ENCODE results near the gene ZNF121. TPM values are rescaled to one million over a fixed set of nuclear protein-coding genes. Genes with fewer than 3 reads are reported as not detected.
"Not testable (repeated sequence)": the region's sequence is repeated elsewhere in the genome, so short reads cannot be mapped to it uniquely, and the experiment has no call there.

ZNF121 gene
- total RNA-seq, 1 donor from 2014 or later: 22.6 TPM

DNA sequence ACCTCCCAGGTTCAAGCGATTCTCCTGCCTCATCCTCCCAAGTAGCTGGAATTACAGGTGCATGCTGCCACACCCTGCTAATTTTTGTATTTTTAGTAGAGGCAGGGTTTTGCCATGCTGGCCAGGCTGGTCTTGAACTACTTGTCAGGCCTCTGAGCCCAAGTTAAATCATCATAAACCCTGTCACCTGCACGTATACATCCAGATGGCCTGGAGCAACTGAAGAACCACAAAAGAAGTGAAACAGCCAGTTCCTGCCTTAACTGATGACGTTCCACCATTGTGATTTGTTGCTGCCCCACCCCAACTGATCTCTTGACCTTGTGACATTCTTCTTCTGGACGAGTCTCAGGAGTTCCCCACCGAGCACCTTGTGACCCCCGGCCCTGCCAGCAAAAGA is 45.1 kb downstream of the ZNF121 start:
- DNase-seq (ENCODE audit: extremely low read depth, low read depth, low spot score): not testable (repeated sequence)

DNA sequence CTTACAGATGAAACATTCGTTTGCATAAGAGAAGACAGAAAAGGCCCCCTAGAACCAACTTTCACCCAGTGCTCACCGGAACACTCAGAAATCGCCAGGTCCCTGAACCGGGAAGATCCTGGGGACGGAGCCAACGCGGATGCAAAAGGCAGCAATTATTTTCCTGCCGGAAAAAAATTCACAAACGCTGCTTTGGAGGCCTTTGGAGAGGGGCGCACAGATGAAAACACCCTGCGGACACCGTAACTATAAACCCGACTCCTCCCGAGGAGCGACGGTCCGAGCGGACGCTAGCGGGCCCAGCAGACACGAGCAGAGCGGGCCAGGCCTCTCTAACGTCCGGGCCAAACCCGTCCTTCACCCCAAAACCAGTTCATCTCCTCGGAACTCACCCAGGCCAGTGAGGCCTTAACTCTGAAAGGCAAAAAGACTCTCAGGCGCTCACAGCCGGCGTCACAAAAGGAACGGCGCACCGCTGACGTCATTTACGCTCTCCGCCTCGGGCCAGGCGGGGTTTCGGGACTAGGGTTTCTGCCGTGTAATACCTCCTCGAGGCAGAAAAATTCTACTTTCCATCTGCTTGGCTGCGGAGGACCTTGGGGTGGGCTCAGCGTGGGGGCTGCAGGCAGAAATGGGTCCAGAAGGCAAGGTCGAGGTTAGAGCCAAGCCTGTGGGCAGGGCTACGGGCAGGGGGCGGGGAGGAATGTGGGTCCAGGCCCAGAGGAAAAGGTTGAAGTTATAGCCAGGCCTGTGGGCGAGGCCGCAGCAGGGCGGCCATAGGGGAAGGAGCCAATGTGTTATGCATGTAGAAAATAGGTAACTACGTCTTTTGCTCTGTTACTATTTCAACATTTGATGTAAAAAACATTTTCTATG is 45.9 kb downstream of the ZNF121 start, which contains the start of gene ZNF426:
ZNF426 (minus strand) TSS at position 463 of the 876 bp plus-strand sequence. CDS start 2,413 bp downstream, outside the sequence.
- peak; percentile 63 for DNase-seq (ENCODE audit: extremely low read depth, low read depth, low spot score)

GRCh38 chr19:9535934-9536333 is 48.4 kb downstream of the ZNF121 start:
- no peak for DNase-seq (ENCODE audit: extremely low read depth, low read depth, low spot score)

- DNase-seq (ENCODE audit: extremely low read depth, low read depth, low spot score): no peak
Measured at GRCh38 chr19:9531933-9532332, 52.4 kb downstream of the ZNF121 start.

DNA sequence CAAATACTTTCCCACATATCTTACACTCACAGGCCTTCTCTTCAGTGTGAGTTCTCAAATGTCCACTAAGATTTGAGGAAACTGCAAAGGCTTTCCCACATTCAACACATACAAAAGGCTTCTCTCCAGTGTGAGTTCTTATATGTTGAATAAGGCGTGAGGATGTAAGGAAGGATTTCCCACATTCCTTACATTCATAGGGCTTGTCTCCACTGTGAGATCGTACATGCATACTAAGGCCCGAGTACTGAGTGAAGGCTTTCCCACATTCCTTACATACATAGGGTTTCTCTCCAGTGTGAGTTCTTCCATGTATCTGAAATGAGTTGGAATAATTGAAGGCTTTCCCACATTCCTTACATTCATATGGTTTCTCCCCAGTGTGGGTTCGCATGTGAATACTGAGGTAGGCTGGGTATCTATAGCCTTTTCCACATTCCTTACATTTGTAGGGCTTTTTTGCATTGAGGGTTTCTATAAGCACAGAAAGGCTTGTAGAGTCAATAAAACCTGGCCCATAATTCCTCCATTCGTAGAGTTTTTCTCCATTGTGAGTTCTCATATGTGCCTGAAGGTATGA is 55.5 kb downstream of the ZNF121 start:
- DNase-seq (ENCODE audit: extremely low read depth, low read depth, low spot score): no peak

- no peak for DNase-seq (ENCODE audit: extremely low read depth, low read depth, low spot score)
Measured at GRCh38 chr19:9523885-9524474, 60.3 kb downstream of the ZNF121 start.

Other genes with a start within 250 kb of the ZNF121 start
- 0.24 and 2.2 TPM in 2 replicates for gene ZNF177, start 221.5 kb downstream of the ZNF121 start, total RNA-seq
- 14.9 and 15.1 TPM in 2 replicates for gene ZNF266, start 148.9 kb downstream of the ZNF121 start, total RNA-seq
- 0.15 and 0.23 TPM in 2 replicates for gene ZNF560, start 85.9 kb downstream of the ZNF121 start, total RNA-seq
- 8.8 and 9.1 TPM in 2 replicates for gene ZNF426, start 45.9 kb downstream of the ZNF121 start, total RNA-seq
- 24.8 and 31.6 TPM in 2 replicates for gene ZNF561, start 36.7 kb upstream of the ZNF121 start, total RNA-seq
- gene ZNF562, start 90.6 kb upstream of the ZNF121 start, total RNA-seq: 20.7 and 26.7 TPM in 2 replicates
- 5.1 and 23.7 TPM in 2 replicates for gene ZNF846, start 184.2 kb upstream of the ZNF121 start, total RNA-seq
- gene FBXL12, start 234.6 kb upstream of the ZNF121 start, total RNA-seq: 22.1 and 27.5 TPM in 2 replicates
- gene UBL5, start 243.4 kb upstream of the ZNF121 start, total RNA-seq: 578 and 765 TPM in 2 replicates

Measured in glomerular endothelial cell (primary cell).